A673 (cell line): ENCODE measurements around the gene THAP11.

Experiments
- CTCF ChIP-seq: fragments of 300-800, 200-600 bp; sonication (generic); conservative IDR thresholded peaks from 2 replicates; pipeline ENCODE4 v1.5.1; 2017; ENCODE audit warnings: low read depth, mild to moderate bottlenecking, antibody characterized with exemption, low read length, moderate library complexity, mixed read lengths
- EZH2 ChIP-seq: fragments of 200-600 bp; sonication (generic); IDR thresholded peaks from 2 replicates; pipeline ENCODE4 v1.6.1; 2017; ENCODE audit warnings: borderline replicate concordance, low read depth, mild to moderate bottlenecking, mixed read lengths, antibody characterized with exemption, low read length; ENCODE audit not compliant: poor library complexity, severe bottlenecking

- TF ChIP-seq EZH2 (no peak), CTCF (no peak)
Measured at GRCh38 chr16:67871256-67871655, 29.1 kb downstream of the THAP11 start.
